Stimulated activated CD8-positive, alpha-beta memory T cell treated with anti-CD3 and anti-CD28 coated beads, Interleukin-7, amount 100 ng/mL, for 1 hour (primary cell): ENCODE results near the gene SYNGR3.

Experiments
- DNase-seq, 2 donors: peaks; one replicate each; pipeline ENCODE4 v3.0.0-alpha.2; 2020; ENCODE audit warnings: low read depth in 2 of 2

Gene SYNGR3

DNA sequence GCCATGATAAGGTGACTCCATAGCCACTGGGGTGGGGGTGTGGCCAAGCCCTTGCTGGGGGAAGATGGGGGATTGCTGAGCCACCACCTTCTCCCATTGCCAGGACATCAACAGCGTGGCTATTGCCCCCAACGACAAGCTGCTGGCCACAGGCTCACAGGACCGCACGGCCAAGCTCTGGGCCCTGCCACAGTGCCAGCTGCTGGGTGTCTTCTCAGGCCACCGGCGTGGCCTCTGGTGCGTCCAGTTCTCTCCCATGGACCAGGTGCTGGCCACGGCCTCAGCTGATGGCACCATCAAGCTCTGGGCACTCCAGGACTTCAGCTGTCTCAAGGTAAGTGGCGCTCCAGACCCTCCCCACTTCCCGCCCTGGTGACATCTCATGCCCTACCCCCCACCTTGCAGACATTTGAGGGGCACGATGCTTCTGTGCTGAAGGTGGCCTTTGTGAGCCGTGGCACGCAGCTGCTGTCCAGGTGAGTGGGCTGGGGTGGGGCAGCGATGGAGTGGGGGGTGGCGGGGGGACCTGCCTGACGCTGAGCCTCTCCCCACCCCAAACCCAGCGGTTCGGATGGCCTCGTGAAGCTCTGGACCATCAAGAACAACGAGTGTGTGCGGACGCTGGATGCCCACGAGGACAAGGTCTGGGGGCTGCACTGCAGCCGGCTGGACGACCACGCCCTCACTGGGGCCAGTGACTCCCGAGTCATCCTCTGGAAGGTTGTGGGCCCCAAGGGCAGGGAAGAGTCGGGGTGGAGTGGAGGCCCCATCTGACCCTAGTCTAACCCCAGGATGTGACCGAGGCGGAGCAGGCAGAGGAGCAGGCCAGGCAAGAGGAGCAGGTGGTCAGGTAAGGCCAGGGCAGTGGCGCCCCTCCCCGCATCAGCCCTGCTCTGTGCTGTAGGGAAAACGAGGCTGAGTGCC is 12.6 kb upstream of the SYNGR3 start:
- DNase-seq = no peak

DNA sequence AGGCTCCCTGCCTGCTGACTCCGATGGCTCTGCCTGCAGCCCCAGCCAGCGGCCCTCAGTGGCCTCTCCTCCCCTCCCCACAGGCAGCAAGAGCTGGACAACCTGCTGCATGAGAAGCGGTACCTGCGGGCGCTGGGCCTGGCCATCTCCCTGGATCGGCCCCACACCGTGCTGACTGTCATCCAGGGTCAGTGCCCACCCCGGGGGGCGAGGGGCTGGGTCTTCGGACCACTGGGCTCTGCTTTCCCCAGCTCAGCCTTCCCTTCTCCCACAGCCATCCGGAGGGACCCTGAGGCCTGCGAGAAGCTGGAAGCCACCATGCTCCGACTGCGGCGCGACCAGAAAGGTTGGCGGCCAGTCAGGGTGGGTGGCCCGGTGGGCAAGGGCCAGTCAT is 11.9 kb upstream of the SYNGR3 start:
- no peak for DNase-seq

DNA sequence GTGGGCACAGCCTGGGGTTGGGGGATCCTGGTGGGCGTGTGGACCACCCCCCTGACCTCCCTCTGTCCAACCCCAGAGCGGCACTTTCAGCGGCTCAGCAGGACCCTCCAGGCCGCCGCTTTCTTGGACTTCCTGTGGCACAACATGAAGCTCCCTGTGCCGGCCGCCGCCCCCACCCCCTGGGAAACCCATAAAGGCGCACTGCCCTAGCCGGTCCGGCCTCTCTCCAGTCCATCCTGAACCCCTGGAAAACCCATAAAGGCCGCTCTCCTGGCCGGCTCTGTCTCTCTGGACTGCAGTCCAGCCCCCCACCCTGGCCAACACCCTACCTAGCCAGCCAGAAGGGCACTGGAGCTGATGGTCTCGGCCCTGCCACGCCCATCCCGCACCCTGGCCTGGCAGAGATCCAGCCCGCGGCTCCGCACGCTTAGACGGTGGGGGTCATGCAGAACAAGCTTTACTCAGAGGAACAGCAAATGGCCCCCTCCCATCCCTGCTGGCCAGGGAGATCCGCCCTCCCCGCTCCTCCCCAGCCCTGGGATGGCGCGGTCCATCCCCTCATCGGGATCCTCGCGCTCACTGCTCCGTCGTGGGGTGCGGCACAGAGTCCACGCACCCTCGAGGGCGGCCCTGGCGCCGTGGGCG is 11.2 kb upstream of the SYNGR3 start:
- DNase-seq = no peak

DNA sequence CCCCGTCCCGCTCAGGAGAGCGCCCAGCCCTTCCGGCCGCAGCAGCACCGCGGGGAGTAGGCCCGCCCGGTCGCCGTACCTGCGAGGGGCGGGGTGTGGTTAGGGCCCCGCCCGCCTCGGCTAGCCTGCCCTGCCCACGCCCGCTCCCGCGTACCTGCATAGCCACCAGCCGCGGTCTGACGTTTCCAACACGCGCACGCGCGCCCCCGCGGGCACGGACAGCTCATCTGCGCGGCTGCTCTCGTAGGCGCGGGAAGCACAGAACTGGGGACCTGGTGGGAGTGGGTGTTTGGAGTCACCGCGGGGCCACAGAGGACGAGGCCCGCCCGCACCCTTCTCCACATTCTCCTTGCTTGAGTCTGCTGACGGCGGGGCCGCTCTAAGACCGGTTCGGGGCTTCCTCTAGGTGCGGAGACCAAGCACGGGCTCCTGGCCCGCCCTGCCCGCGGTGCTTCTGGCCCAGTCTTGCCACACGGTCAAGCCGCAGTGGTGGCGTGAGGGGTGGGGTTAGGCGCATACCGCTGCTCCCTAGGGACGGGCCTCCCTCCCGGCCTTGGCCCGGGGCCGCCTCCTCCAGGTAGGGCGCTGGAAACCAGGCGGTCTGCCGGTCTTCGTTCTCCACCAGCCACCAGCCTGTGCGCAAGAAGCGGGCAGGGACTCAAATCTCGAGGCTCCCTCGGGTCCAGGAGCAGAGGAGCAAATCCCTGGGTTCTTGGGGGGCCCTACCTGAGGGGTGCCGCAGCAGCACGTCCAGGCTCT is 10.3 kb upstream of the SYNGR3 start:
- DNase-seq = no peak

DNA sequence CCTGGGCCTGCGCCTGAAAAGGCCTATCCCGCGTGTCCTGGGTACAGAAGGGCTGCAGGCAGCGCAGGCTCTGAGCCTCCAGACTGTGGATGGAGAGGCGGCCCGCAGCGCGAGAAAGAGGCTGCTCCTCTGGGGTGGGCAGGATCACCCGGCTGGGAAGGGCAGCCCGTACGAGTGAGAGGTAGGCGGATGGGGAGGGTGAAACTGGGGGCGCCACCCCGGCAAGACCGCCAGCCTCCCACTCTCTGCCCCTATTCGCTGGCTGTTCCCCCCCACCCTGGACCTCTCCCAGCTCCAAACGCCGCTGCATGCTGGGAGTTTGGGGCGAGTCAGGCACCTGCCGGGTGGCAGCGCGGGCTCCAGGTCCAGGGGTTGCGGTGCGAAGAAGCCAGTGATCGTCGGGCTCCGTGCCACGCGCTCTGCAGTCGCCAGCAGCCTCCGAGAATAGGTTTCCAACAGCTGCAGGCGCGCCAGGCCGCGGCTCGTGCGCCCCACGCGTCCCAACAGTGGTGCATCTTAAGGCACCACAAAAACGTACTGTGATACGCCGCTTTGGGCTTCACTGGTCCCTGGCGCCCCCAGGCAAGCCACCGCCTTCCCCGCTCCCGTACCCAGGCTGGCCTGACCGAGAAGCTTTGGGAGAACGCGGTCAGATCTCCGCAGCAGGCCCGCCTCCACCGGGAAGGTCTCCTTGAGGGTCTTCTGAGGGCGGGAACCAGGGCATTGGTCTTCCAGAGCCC is 9.6 kb upstream of the SYNGR3 start:
- DNase-seq = no peak

DNA sequence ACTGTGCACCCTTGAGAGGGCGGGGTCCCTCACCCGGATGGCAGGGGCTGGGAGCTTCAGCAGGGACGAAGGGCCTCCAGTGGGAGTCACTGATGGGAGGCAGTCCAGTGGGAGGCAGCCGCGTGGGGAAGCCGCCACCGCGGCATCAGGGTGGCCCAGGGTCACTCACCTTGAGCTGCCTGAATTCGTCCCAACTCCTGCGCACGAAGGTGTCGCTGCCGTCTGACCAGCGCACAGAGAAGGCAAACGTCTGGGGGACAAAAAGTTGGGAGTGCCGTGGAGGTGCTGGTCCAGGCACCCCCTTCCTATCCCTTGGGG is 9.0 kb upstream of the SYNGR3 start:
- no peak for DNase-seq

DNA sequence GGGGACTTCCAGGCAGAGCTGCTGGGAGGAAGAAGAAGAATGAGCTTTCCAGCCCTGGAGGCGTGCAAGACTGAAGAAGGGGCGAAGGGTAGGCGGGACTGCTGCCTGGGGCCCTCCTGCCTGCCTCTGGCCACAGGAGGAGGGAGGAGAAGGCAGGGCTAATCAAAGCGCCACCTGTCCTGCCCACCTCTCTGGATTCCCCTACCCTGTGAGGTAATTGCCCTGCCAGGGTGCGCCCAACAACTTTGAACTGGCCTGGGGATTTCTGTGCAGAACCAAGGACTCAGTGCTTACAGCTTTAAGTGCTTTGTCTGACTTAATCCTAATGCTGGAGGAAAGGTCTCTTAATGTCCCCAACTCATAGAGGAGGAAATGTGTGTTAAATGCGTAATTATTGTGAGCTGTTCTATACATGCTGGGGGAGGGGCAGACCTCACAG is 8.4 kb upstream of the SYNGR3 start, which contains the start of gene NOXO1:
Gene NOXO1, minus strand, starts transcription at position 72 of the 439 bp plus-strand sequence. CDS start 290 bp downstream, outside the sequence.
- DNase-seq = no peak

DNA sequence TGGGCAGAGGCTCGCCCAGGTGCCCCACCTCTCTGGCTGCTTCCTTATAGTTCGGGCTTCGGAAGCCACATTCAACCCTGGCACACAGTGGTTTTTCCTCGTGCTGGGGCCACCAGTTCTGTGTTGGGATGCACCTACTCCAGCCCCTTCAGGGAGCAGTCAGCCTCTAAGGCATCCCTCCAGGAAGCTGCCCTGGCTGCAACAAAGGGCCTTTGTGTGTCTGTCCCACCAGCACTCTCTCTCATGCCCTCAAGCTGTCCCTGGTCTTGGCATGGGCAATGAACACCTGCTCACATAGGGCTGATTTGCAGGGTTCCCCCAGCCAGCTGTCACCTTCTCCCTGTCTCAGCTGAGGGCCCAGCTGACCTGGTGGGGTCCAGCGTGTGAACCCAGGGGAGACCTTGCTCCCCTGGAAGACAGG is 7.7 kb upstream of the SYNGR3 start:
- no peak for DNase-seq

DNA sequence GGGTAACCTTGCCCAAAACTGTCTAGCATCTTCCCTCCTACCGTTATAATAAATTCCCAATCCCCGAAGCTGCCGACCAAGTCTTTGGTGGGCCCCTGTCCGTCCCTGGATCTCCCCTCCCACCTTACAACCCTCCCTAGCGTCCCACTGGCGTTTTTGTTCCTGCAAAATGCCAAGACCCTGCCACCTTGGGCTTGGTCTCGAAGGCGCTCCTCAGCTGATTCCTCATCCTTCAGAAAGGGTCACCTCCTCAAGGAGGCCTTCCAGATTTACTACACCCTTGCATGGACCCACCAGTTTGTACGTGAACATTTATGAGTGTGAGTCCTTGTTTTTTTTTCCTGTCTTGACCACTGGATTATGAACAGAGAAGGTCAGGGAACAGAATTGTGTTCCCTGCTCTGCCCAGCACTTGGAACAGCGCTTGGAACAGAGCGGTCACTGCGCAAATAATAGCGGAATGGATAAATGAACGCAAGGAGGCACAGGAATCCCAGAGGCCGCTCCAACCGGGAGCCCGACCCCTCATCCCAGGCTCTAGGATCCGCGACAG is 6.7 kb upstream of the SYNGR3 start:
- no peak for DNase-seq

DNA sequence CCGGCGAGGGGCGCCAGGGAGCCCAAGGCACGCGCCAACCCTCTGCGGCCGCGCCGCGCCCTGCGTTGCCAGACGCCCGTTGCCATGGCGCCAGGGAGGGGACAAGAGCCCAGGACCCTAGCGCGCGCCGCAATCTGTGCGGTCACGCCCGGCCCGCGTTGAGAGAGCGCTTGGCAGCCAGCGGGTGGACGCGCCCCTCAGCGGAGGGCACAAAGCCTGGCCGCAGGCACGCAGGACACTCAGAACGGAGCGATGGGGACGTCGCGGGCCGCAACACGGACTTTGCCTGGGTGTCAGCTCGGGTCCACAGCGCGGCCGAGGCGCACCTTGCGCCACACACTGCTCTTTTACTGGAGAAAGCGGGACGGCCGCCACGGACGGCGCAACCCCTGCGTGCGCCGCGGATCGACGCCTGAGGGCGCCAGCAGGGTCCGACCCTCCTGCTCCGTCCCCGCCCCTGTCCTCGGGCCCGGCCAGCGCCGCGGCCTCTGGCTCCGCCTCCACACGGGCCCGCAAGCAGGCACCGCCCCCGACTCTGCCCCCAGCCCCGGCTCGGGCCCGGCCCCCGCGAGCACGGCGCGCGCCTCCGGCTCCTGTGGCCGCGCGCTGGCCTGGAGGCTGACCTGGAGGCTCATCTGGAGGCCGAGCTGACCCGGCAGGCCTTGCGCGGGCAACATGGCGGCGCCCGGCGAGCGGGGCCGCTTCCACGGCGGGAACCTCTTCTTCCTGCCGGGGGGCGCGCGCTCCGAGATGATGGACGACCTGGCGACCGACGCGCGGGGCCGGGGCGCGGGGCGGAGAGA is 6.0 kb upstream of the SYNGR3 start, which contains the start of gene GFER:
Gene GFER, plus strand, starts transcription at position 650 of the 803 bp plus-strand sequence. Its CDS starts 26 bp downstream, at position 676.
- peak; percentile 41 to 50 for DNase-seq

DNA sequence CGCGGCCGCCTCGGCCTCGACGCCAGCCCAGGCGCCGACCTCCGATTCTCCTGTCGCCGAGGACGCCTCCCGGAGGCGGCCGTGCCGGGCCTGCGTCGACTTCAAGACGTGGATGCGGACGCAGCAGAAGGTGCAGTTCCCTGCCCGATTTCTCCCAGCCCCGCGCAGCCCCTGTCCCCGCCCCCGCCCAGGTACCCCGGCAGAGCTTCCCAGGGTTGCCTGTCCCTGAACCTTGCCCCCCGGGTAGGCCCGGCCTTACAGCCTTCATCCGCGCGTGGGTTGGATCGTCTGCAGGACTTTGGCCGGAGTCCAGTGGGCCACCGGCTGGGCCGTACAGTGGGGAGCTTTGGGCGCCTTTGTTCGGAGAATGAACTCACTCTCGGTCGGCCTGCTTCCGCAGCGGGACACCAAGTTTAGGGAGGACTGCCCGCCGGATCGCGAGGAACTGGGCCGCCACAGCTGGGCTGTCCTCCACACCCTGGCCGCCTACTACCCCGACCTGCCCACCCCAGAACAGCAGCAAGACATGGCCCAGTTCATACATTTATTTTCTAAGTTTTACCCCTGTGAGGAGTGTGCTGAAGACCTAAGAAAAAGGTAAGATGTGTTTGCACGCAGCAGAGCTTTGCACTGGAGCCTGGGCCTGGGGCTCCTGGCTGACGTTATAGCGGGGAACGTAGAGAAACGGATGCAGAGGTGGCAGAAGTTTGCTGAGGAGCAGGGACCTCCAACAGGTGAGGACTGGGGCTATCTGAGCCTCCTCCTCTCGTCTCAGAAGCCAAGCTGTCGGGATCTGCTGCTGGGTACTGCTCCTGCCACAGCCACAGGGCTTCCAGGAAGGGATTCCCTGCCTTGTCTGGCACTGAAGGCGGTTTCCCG is 5.2 kb upstream of the SYNGR3 start:
- no peak for DNase-seq

DNA sequence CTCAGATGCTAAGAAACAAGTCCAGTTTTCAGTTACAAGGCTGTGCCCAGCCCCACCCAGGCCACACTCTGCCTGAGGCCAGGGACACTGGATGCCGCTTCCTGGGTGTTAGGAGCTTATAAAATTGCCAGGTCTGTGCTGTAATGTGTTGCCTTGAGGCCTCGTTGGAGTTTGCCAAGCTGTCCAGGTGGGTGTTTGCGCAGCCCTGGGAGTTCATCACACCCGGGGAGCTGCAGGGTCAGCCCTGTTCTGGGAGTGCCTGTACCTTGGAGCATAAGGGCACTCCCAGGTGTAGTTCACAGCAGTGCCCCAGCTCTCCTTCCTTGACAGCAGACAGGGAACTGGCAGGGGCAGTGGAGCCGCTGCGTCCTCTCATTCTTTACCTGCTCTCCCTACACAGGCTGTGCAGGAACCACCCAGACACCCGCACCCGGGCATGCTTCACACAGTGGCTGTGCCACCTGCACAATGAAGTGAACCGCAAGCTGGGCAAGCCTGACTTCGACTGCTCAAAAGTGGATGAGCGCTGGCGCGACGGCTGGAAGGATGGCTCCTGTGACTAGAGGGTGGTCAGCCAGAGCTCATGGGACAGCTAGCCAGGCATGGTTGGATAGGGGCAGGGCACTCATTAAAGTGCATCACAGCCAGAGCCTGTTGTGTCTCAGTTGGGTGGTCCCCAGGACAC is 4.2 kb upstream of the SYNGR3 start:
- no peak for DNase-seq

DNA sequence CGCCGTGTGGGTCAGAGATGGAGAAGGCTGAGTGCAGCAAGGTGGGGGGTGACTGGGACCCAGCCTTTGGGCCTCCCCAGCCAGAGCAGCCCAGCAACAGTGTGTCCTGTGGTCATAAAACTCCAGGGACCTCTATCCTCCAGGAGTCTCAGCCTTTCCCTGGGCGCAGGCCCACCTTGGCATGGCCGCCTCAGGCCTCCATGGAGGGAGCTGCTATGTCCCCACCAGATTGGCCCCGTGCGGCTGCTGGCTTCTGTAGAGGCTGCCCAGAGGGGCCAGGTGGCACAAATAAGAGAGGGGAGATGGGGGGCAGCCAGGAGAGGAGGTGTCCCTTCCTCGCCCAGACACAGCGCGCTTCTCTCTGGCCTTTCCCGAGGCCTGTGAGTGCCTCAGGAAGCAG is 2.6 kb upstream of the SYNGR3 start:
- DNase-seq = no peak

DNA sequence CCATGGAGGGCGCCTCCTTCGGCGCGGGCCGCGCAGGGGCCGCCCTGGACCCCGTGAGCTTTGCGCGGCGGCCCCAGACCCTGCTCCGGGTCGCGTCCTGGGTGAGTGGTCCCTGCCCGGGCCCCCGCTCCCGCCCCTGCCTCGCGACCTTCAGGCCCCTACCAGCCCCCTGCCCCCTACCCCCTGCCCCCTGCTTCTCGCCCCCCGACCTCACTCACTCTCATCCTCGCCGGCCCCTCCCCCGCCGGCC is 256 bp downstream of the SYNGR3 start:
- no peak for DNase-seq

DNA sequence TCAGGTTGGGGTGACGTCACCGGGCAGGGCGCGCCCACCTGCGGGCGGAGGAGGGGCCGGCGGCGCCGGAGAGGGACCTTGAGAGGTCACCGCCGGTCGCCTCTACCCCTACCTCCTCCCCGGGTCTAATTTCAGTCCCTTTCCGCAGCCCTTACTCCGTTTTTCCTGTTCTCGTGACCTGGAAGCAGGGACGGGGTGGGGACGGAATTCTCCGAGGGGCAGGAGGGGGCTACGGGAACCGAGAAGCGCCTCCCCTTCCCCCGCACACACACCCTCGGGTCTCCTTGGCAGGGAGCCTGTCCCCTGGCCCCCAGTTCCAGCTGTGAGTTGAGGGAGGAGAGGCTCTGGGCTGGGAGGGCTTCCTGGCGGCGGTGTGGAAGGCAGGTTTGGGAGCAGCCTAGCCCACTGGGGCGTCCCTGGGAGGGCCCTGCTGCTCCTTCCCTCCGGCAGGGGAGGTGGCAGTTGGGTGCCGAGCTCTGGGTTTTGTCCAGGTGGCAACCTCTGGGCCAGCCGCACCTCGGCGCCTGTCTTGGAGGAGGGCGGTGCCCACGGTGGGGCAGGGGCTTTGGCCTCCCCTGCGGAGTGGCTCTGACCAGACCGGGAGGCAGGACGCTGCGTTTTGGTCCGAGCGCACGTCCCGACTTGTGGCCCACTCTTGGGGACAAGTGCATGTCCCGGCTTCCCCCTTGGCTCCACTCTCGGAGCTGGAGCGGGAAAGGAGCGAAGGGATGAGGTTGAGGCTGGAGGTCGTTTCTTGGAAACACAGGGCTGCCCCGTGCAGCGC is 773 bp downstream of the SYNGR3 start:
- DNase-seq = no peak

DNA sequence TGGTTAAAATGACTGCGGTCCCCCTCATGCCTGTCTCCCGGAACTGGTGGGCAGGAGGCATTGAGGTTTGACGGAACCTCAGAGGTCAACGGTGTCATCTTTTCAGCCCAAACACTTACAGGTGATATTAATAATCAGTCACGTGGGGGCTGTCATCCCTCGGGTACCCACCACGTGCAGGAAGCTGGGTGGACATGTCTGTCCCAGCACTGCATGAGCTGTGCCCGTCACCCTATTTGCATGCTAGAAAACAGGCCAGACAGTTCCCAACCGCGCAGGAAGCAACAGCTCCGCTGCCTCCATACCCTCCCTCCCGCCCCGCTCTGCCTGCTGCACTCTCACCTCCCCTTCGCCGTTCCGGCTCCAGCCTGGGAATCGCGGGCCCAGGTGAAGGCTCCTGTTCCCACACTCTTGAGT is 1.4 kb downstream of the SYNGR3 start:
- no peak for DNase-seq

DNA sequence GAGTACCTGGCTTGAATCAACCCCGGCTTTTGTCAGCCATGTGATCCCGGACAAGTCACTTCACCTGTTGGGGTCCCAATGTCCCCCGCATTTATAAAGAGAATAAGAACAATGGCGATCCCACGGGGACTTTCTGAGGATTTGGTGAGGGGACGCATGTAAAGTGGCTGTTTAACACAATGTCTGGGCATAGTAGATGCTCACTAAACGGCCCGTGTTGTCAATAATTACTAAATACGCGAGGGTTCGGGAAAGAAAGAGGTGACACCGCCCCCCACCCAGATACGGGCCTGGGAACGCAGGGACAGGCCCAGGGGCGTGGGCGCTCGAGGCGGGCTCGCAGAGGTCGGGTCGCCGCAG is 1.8 kb downstream of the SYNGR3 start:
- no peak for DNase-seq

DNA sequence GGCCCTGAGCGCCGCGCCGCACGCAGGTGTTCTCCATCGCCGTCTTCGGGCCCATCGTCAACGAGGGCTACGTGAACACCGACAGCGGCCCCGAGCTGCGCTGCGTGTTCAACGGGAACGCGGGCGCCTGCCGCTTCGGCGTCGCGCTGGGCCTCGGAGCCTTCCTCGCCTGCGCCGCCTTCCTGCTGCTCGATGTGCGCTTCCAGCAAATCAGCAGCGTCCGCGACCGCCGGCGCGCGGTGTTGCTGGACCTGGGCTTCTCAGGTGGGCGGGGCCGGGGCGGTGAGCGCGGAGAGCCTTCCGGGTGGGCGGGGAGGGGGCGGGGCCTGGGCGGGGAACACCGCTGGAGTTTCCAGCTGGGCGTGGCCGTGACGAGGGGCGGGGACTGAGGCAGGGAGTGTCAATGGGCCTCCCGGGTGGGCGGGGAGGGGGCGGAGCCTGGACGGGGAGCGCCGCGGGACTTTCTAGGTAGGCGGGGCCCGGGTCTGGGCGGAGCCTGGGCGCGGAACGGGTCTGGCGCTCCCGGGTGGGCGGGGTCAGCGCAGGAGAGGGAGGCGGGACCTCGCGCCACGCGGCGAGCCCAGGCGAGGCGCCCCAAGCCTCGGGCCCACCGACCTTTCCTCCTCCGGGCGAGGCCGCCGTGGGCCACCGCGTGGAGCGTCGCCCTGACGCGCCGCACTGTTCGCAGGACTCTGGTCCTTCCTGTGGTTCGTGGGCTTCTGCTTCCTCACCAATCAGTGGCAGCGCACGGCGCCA is 2.4 kb downstream of the SYNGR3 start:
- peak; percentile 94 to 98 for DNase-seq
